HCT116 (cell line): ENCODE results near the gene SUPT5H.
"Not testable (repeated sequence)": the region's sequence is repeated elsewhere in the genome, so short reads cannot be mapped to it uniquely, and the experiment has no call there.

Experiments used
- CTCF ChIP-seq, 3 experiments: fragments of 200-600 bp in 1 of 3; sonication (generic) in 1 of 3; IDR thresholded peaks in 2 of 3; conservative IDR thresholded peaks in 1 of 3; 2 replicates each; pipeline ENCODE4 v1.5.1; 2012 to 2017; ENCODE audit warnings: low read depth in 2 of 3, low read length in 2 of 3, antibody characterized with exemption in 1 of 3, borderline replicate concordance in 1 of 3, control low read depth in 1 of 3, mild to moderate bottlenecking in 1 of 3, mixed read lengths in 1 of 3, mixed run types in 1 of 3, moderate library complexity in 1 of 3; ENCODE audit not compliant: insufficient read depth in 1 of 3
- POLR2A ChIP-seq: IDR thresholded peaks from 2 replicates; pipeline ENCODE4 v1.7.0; 2011; ENCODE audit warnings: borderline replicate concordance; ENCODE audit not compliant: insufficient read depth, insufficient read length; ENCODE audit errors: extremely low read depth
- REST ChIP-seq: IDR thresholded peaks from 2 replicates; pipeline ENCODE4 v1.6.1; 2012; ENCODE audit warnings: low read depth

- not testable (repeated sequence) for TF ChIP-seq REST; POLR2A; CTCF (IDR thresholded peaks at IDR 0.05 in 2 of 3, conservative IDR thresholded peaks at IDR 0.05 in 1 of 3; ENCODE audit: borderline replicate concordance in 1 of 3, insufficient read depth in 1 of 3, low read depth in 2 of 3, low read length in 2 of 3)
Observed at GRCh38 chr19:39479319-39479801, 34.0 kb downstream of the SUPT5H start.
